HepG2 (cell line): ENCODE data around the gene ITGB7. TPM values are rescaled to one million over a fixed set of nuclear protein-coding genes. Genes with fewer than 3 reads are reported as not detected.

Experiments
- ARHGAP35 ChIP-seq: sonication (generic); formaldehyde crosslinking; IDR thresholded peaks from 2 replicates; pipeline ENCODE4 v1.9.0; 2022; ENCODE audit warnings: mild to moderate bottlenecking, inconsistent platforms, moderate library complexity, missing genetic modification reagents, borderline replicate concordance
- ATF3 ChIP-seq: sonication (generic); formaldehyde crosslinking; IDR thresholded peaks from 2 replicates; pipeline ENCODE4 v1.4.0; 2020; ENCODE audit warnings: missing genetic modification reagents
- ERF ChIP-seq: IDR thresholded peaks from 2 replicates; pipeline ENCODE4 v1.6.1; 2018; ENCODE audit warnings: missing biosample characterization, missing genetic modification reagents
- HES4 ChIP-seq: sonication (generic); formaldehyde crosslinking; IDR thresholded peaks from 2 replicates; pipeline ENCODE4 v1.9.0; 2021; ENCODE audit warnings: mild to moderate bottlenecking, missing genetic modification reagents, borderline replicate concordance
- KLF12 ChIP-seq: sonication (generic); formaldehyde crosslinking; IDR thresholded peaks from 2 replicates; pipeline ENCODE4 v1.4.0; 2020; ENCODE audit warnings: missing genetic modification reagents, borderline replicate concordance
- MEF2D ChIP-seq: sonication (generic); formaldehyde crosslinking; IDR thresholded peaks from 2 replicates; pipeline ENCODE4 v1.5.1; 2020; ENCODE audit warnings: mild to moderate bottlenecking, missing genetic modification reagents
- POGZ ChIP-seq: sonication (generic); formaldehyde crosslinking; IDR thresholded peaks from 2 replicates; pipeline ENCODE4 v1.4.0; 2020; ENCODE audit warnings: mild to moderate bottlenecking, missing genetic modification reagents
- PTBP1 ChIP-seq: fragments of 200-400 bp; formaldehyde crosslinking; IDR thresholded peaks from 2 replicates; pipeline ENCODE4 v1.6.1; 2018; ENCODE audit warnings: low read length, low read depth; ENCODE audit not compliant: poor library complexity, severe bottlenecking
- SNAI1 ChIP-seq: sonication (generic); formaldehyde crosslinking; IDR thresholded peaks from 2 replicates; pipeline ENCODE4 v1.5.0; 2020; ENCODE audit warnings: mild to moderate bottlenecking, missing genetic modification reagents, borderline replicate concordance
- SOX5 ChIP-seq: IDR thresholded peaks from 2 replicates; pipeline ENCODE4 v1.6.1; 2016; ENCODE audit warnings: borderline replicate concordance
- ZBTB49 ChIP-seq: sonication (generic); formaldehyde crosslinking; IDR thresholded peaks from 2 replicates; pipeline ENCODE4 v1.4.0; 2020; ENCODE audit warnings: missing genetic modification reagents, borderline replicate concordance
- ZNF230 ChIP-seq: sonication (generic); formaldehyde crosslinking; IDR thresholded peaks from 2 replicates; pipeline ENCODE4 v1.4.0; 2020; ENCODE audit warnings: mild to moderate bottlenecking, missing genetic modification reagents
- ZNF292 ChIP-seq: sonication (generic); formaldehyde crosslinking; IDR thresholded peaks from 2 replicates; pipeline ENCODE4 v1.8.1; 2022; ENCODE audit warnings: mild to moderate bottlenecking, low read depth, missing genetic modification reagents, borderline replicate concordance
- ZNF605 ChIP-seq: sonication (generic); formaldehyde crosslinking; IDR thresholded peaks from 2 replicates; pipeline ENCODE4 v1.8.0; 2022; ENCODE audit warnings: mild to moderate bottlenecking, missing genetic modification reagents
- ZNF703 ChIP-seq: sonication (generic); formaldehyde crosslinking; IDR thresholded peaks from 2 replicates; pipeline ENCODE4 v1.5.1; 2020; ENCODE audit warnings: missing genetic modification reagents, mild to moderate bottlenecking, moderate library complexity, borderline replicate concordance
- ZNF841 ChIP-seq: sonication (generic); formaldehyde crosslinking; IDR thresholded peaks from 2 replicates; pipeline ENCODE4 v1.8.1; 2023; ENCODE audit warnings: missing genetic modification reagents, borderline replicate concordance
- polyA plus RNA-seq, 8 experiments: library from polyadenylated mRNA; depleted of rRNA in 3 of 8; stranded (reverse) in 7 of 8; unstranded in 1 of 8; fragments of >200 nt; fragmentation: Illumina TruSeq in 4 of 8; extraction: Trizol in 4 of 8; gene quantifications; 2 replicates each; pipeline versions ENCODE4 v1.2.1 to v1.2.3, GENCODE V29; 2011 to 2016; ENCODE audit warnings: low read depth in 4 of 8, missing spikeins in 1 of 8, mixed read lengths in 1 of 8; ENCODE audit not compliant: insufficient read depth in 1 of 8
- total RNA-seq, 5 experiments: library from RNA; depleted of rRNA; stranded (reverse); fragments of >200 nt; fragmentation: Illumina TruSeq; extraction: Trizol; gene quantifications; 2 replicates each; pipeline ENCODE4 v1.2.3, GENCODE V29; 2016; ENCODE audit warnings: low read depth in 1 of 5
- TF ChIP-seq, protein P1 (sequence below): sonication (generic); formaldehyde crosslinking; IDR thresholded peaks from 2 replicates; pipeline ENCODE4 v1.5.0; 2020; ENCODE audit warnings: missing genetic modification reagents
- TF ChIP-seq, protein P2 (sequence below): sonication (generic); formaldehyde crosslinking; IDR thresholded peaks from 2 replicates; pipeline ENCODE4 v1.5.0; 2020; ENCODE audit warnings: mild to moderate bottlenecking, missing genetic modification reagents, borderline replicate concordance
- TF ChIP-seq, protein P3 (sequence below): sonication (generic); formaldehyde crosslinking; IDR thresholded peaks from 2 replicates; pipeline ENCODE4 v1.4.0; 2020; ENCODE audit warnings: missing genetic modification reagents

Gene ITGB7
- total and polyA plus RNA-seq, 2 of the 13 experiments (the other 11 are each of a cell fraction or from before 2014, with no cell fraction given) = 0.16 to 0.18 TPM

GRCh38 chr12:53220694-53221202, 13.7 kb upstream of the ITGB7 start (continued):
- TF ChIP-seq, protein P1, sequence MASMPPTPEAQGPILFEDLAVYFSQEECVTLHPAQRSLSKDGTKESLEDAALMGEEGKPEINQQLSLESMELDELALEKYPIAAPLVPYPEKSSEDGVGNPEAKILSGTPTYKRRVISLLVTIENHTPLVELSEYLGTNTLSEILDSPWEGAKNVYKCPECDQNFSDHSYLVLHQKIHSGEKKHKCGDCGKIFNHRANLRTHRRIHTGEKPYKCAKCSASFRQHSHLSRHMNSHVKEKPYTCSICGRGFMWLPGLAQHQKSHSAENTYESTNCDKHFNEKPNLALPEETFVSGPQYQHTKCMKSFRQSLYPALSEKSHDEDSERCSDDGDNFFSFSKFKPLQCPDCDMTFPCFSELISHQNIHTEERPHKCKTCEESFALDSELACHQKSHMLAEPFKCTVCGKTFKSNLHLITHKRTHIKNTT (CRISPR knock-in tag) = no peak
- TF ChIP-seq PTBP1 (no peak), ZNF841 (no peak), ARHGAP35 (CRISPR knock-in tag) (no peak), MEF2D (CRISPR knock-in tag) (no peak), SNAI1 (no peak), HES4 (CRISPR knock-in tag) (no peak), ZNF292 (CRISPR knock-in tag) (no peak), SOX5 (CRISPR knock-in tag) (peak; percentile 53; the same call in 1 of the 2 replicates), KLF12 (0 out of 2 replicates have a peak, but pooled peaks have one; percentile 35), ZNF230 (CRISPR knock-in tag) (0 out of 2 replicates have a peak, but pooled peaks have one; percentile 36), POGZ (CRISPR knock-in tag) (0 out of 2 replicates have a peak, but pooled peaks have one; percentile 7), ZNF605 (peak; percentile 16; the same call in 1 of the 2 replicates), ERF (no peak), ZNF703 (CRISPR knock-in tag) (no peak), ATF3 (CRISPR knock-in tag) (peak; percentile 28; the same call in 1 of the 2 replicates), ZBTB49 (CRISPR knock-in tag) (no peak)
- TF ChIP-seq, protein P2, sequence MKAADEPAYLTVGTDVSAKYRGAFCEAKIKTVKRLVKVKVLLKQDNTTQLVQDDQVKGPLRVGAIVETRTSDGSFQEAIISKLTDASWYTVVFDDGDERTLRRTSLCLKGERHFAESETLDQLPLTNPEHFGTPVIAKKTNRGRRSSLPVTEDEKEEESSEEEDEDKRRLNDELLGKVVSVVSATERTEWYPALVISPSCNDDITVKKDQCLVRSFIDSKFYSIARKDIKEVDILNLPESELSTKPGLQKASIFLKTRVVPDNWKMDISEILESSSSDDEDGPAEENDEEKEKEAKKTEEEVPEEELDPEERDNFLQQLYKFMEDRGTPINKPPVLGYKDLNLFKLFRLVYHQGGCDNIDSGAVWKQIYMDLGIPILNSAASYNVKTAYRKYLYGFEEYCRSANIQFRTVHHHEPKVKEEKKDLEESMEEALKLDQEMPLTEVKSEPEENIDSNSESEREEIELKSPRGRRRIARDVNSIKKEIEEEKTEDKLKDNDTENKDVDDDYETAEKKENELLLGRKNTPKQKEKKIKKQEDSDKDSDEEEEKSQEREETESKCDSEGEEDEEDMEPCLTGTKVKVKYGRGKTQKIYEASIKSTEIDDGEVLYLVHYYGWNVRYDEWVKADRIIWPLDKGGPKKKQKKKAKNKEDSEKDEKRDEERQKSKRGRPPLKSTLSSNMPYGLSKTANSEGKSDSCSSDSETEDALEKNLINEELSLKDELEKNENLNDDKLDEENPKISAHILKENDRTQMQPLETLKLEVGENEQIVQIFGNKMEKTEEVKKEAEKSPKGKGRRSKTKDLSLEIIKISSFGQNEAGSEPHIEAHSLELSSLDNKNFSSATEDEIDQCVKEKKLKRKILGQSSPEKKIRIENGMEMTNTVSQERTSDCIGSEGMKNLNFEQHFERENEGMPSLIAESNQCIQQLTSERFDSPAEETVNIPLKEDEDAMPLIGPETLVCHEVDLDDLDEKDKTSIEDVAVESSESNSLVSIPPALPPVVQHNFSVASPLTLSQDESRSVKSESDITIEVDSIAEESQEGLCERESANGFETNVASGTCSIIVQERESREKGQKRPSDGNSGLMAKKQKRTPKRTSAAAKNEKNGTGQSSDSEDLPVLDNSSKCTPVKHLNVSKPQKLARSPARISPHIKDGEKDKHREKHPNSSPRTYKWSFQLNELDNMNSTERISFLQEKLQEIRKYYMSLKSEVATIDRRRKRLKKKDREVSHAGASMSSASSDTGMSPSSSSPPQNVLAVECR = no peak
- TF ChIP-seq, protein P3, sequence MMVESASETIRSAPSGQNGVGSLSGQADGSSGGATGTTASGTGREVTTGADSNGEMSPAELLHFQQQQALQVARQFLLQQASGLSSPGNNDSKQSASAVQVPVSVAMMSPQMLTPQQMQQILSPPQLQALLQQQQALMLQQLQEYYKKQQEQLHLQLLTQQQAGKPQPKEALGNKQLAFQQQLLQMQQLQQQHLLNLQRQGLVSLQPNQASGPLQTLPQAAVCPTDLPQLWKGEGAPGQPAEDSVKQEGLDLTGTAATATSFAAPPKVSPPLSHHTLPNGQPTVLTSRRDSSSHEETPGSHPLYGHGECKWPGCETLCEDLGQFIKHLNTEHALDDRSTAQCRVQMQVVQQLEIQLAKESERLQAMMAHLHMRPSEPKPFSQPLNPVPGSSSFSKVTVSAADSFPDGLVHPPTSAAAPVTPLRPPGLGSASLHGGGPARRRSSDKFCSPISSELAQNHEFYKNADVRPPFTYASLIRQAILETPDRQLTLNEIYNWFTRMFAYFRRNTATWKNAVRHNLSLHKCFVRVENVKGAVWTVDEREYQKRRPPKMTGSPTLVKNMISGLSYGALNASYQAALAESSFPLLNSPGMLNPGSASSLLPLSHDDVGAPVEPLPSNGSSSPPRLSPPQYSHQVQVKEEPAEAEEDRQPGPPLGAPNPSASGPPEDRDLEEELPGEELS (CRISPR knock-in tag) = no peak
